Epithelial cell of proximal tubule (primary cell): ENCODE data around the gene PNPLA6. TPM values are rescaled to one million over a fixed set of nuclear protein-coding genes. Genes with fewer than 3 reads are reported as not detected.

Experiments used
- DNase-seq: peaks from one replicate; pipeline ENCODE4 v3.0.0-alpha.2; 2011; ENCODE audit warnings: low read depth
- H3K4me3 ChIP-seq: 2 replicates; pipeline ENCODE4 v1.5.1; 2011; ENCODE audit warnings: low read depth, mild to moderate bottlenecking, low read length
- CTCF ChIP-seq: conservative IDR thresholded peaks from 2 replicates; pipeline ENCODE4 v1.5.1; 2012; ENCODE audit warnings: low read depth, mild to moderate bottlenecking, low read length
- total RNA-seq: library from RNA; depleted of rRNA; stranded (reverse); fragments of >200 nt; gene quantifications from 2 replicates; pipeline ENCODE4 v1.2.3, GENCODE V29; 2015

Gene PNPLA6
- total RNA-seq, 1 donor from 2014 or later, result 129 TPM

GRCh38 chr19:7521551-7522071, 13.9 kb upstream of the PNPLA6 start:
- peak overlapping the region; percentile 78 for H3K4me3 ChIP-seq
- TF ChIP-seq CTCF, result no peak
- no peak for DNase-seq

- DNase-seq, result no peak
- TF ChIP-seq CTCF, result no peak
Measured at GRCh38 chr19:7522072-7522922, 13.2 kb upstream of the PNPLA6 start, which contains the start of gene MCOLN1. TSS of gene MCOLN1 (plus strand) at chr19:7522624. CDS start at chr19:7522751, 127 bp downstream.

GRCh38 chr19:7522923-7523667, 12.4 kb upstream of the PNPLA6 start:
- TF ChIP-seq CTCF, result no peak

More at GRCh38 chr19:7522072-7522922, 13.2 kb upstream of the PNPLA6 start, which contains the start of gene MCOLN1:
- peak within 1 kb of the TSS; percentile 78 for H3K4me3 ChIP-seq

GRCh38 chr19:7524523-7524922, 11.0 kb upstream of the PNPLA6 start:
- no peak for TF ChIP-seq CTCF
- H3K4me3 ChIP-seq, result no peak overlapping the region
- DNase-seq, result no peak

More at GRCh38 chr19:7522923-7523667, 12.4 kb upstream of the PNPLA6 start:
- H3K4me3 ChIP-seq, result peak overlapping the region; percentile 78
- no peak for DNase-seq

GRCh38 chr19:7524992-7525739, 10.4 kb upstream of the PNPLA6 start:
- DNase-seq, result no peak
- no peak for TF ChIP-seq CTCF

GRCh38 chr19:7526059-7526929, 9.2 kb upstream of the PNPLA6 start:
- no peak overlapping the region for H3K4me3 ChIP-seq
- no peak for DNase-seq
- TF ChIP-seq CTCF, result no peak

More at GRCh38 chr19:7524992-7525739, 10.4 kb upstream of the PNPLA6 start:
- no peak overlapping the region for H3K4me3 ChIP-seq
